Measurements from ENCODE around the gene BLOC1S2.

DNA sequence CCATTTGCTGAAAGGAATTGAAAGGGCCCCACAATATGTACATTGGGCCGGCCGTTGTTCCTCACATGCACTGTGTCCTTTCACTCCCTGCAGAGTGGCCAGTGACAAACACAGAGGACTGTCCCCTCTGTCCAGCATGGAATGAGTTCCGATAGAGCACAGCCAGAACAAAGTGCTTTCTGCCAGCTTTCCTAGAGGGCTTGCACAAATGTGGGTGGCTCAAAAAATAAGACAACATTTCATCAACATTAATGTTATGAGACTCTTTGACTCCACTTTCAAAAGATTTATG is 41.2 kb upstream of the BLOC1S2 start:
- TF ChIP-seq, protein P1, sequence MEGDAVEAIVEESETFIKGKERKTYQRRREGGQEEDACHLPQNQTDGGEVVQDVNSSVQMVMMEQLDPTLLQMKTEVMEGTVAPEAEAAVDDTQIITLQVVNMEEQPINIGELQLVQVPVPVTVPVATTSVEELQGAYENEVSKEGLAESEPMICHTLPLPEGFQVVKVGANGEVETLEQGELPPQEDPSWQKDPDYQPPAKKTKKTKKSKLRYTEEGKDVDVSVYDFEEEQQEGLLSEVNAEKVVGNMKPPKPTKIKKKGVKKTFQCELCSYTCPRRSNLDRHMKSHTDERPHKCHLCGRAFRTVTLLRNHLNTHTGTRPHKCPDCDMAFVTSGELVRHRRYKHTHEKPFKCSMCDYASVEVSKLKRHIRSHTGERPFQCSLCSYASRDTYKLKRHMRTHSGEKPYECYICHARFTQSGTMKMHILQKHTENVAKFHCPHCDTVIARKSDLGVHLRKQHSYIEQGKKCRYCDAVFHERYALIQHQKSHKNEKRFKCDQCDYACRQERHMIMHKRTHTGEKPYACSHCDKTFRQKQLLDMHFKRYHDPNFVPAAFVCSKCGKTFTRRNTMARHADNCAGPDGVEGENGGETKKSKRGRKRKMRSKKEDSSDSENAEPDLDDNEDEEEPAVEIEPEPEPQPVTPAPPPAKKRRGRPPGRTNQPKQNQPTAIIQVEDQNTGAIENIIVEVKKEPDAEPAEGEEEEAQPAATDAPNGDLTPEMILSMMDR (IDR thresholded peaks at IDR 0.05; ENCODE audit: insufficient read depth, low read depth, low read length), result no peak
- TF ChIP-seq EZH2 (IDR thresholded peaks at IDR 0.05; ENCODE audit: insufficient read depth, low read length), result no peak

Measured in astrocyte (in vitro differentiated cells and primary cell).